Brain microvascular endothelial cell (primary cell): ENCODE measurements around the gene GNB1L.
A peak's percentile ranks its signal among the peaks of the same experiment; 100 is the strongest.

Experiments used
- DNase-seq: peaks from one replicate; pipeline ENCODE4 v3.0.0-alpha.2; 2020
- H3K27ac ChIP-seq: fragments of 250-450 bp; sonication (Bioruptor Pico); 2 replicates; pipeline ENCODE4 v1.5.1; 2020; ENCODE audit warnings: mild to moderate bottlenecking, moderate library complexity
- H3K27me3 ChIP-seq: fragments of 250-450 bp; sonication (Bioruptor Pico); replicated peaks from 2 replicates; pipeline ENCODE4 v1.5.1; 2020; ENCODE audit warnings: mild to moderate bottlenecking
- H3K36me3 ChIP-seq: fragments of 250-450 bp; sonication (Bioruptor Pico); replicated peaks from 2 replicates; pipeline ENCODE4 v1.5.1; 2020; ENCODE audit warnings: mild to moderate bottlenecking
- H3K4me3 ChIP-seq: 2 replicates; pipeline ENCODE4 v1.5.1; 2011; ENCODE audit warnings: low read depth, mild to moderate bottlenecking, control low read depth, low read length, moderate library complexity
- in situ Hi-C: cut with HindIII; loops from 2 replicates; pipeline ENCODE4 v1.10.0; 2017; ENCODE audit warnings: low sequenced_read_pairs, low pct_ligation_motif_present
- TF ChIP-seq, protein P1 (sequence below): IDR thresholded peaks from 2 replicates; pipeline ENCODE4 v1.5.1; 2011; ENCODE audit warnings: low read depth, mild to moderate bottlenecking, moderate library complexity, low read length, control low read depth, inconsistent platforms; ENCODE audit errors: missing control alignments

Gene GNB1L

GRCh38 chr22:19896665-19897355 lies 42.1 kb upstream of the GNB1L start:
- Histone ChIP-seq H3K4me3 (no peak overlapping the region), H3K36me3 (peaks cover 3% of the 10 kb centered on the region), H3K27me3 (no peaks in the 10 kb centered on the region), H3K27ac (no peak overlapping the region)
- in situ Hi-C loops, result no loop called here
- TF ChIP-seq, protein P1, sequence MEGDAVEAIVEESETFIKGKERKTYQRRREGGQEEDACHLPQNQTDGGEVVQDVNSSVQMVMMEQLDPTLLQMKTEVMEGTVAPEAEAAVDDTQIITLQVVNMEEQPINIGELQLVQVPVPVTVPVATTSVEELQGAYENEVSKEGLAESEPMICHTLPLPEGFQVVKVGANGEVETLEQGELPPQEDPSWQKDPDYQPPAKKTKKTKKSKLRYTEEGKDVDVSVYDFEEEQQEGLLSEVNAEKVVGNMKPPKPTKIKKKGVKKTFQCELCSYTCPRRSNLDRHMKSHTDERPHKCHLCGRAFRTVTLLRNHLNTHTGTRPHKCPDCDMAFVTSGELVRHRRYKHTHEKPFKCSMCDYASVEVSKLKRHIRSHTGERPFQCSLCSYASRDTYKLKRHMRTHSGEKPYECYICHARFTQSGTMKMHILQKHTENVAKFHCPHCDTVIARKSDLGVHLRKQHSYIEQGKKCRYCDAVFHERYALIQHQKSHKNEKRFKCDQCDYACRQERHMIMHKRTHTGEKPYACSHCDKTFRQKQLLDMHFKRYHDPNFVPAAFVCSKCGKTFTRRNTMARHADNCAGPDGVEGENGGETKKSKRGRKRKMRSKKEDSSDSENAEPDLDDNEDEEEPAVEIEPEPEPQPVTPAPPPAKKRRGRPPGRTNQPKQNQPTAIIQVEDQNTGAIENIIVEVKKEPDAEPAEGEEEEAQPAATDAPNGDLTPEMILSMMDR, result no peak
- DNase-seq, result no peak

DNA sequence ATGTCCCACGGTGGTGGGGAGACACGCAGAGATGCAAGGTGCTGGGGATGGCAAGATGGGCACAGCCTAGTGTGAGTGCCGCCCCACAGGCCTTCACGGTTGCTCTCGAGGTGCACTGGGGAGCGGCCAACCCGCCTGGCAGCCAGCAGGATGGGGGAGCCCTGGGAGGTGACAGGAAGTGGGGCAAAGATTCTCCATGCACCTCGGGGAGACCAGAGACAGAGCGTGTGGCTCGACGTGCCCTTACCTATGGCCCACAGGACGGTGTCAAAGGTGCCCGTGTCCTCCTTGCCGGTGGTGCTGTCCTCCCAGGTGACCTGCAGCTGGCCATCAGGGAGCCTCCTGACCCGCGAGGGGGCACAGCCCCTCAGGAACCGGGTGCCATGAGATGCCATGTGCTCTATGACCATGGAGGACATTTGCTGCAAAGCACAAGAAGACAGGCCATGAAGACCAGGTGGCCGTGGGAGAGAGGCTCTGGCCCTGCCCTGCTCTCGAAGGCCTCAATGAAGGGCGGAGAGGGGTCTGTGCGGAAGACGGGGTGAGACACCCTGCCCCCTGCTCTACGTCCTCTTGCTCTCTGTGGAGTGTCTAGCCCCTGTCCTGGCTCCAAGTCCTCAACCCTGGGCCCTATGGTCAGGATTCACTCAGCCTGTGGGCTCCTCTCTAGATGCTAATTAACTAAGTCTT lies 40.6 kb upstream of the GNB1L start:
- in situ Hi-C loops, result no loop called here
- TF ChIP-seq, protein P1, result no peak
- H3K4me3 ChIP-seq, result no peak overlapping the region
- peaks cover 3% of the 10 kb centered on the region for H3K36me3 ChIP-seq
- no peaks in the 10 kb centered on the region for H3K27me3 ChIP-seq
- no peak overlapping the region for H3K27ac ChIP-seq
- DNase-seq, result no peak

DNA sequence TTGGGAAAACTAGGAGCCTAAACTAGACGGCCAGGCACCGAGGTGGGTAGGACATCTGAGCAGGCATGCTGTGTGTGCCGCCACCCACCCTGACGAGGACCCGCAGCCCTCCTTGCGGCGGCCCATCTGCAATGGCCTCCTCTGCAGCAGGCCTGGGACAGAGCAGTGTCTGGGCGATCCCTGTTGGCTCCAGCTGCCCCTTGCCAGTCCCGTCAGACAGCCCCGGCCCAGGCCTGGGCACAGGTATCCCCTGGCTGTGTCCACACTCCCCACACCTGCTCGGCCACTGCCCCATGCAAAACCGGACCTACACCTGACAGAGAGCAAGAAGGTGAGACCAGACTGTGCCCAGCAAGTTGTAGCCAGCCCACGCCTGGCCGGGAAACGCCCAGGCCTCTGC lies 38.7 kb upstream of the GNB1L start:
- TF ChIP-seq, protein P1, result no peak
- Histone ChIP-seq H3K27me3 (no peaks in the 10 kb centered on the region), H3K27ac (no peak overlapping the region), H3K36me3 (peaks cover 3% of the 10 kb centered on the region), H3K4me3 (no peak overlapping the region)
- in situ Hi-C loops, result no loop called here
- no peak for DNase-seq

GRCh38 chr22:19892925-19893324 lies 38.3 kb upstream of the GNB1L start:
- TF ChIP-seq, protein P1, result no peak
- in situ Hi-C loops, result no loop called here
- Histone ChIP-seq H3K27ac (no peak overlapping the region), H3K27me3 (no peaks in the 10 kb centered on the region), H3K36me3 (peaks cover 3% of the 10 kb centered on the region), H3K4me3 (no peak overlapping the region)
- no peak for DNase-seq

DNA sequence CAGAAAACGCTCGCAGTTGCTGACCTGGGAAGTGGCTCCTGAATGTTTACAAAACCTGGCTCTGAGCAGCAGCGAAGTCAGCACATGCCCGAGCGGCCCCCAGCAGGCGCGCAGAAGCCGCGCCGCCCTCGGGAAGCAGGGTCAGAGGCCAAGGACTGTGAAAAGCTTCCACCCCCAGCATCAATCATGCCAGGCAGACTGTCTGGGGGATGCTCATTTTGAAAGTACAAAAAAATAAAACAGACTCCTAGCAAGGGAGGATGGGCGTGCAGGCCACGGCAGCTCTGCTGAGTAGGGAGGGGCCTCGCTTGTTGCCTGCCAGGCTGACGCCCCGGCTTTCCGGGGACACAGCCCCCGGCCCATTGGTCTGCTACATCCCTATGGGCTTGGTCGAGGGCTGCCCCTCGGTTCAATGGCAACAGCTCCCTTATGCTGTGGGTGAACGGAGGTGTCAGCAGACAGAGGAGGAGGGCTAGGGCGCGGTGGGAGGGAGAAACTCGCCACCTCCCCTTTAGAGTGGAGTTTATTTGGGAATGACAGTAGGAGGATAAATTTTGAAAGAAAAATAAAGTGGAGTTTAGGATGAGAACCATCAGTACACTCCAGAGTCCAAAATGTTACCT lies 37.7 kb upstream of the GNB1L start:
- Histone ChIP-seq H3K27ac (peak overlapping the region; percentile 73), H3K36me3 (peaks cover 3% of the 10 kb centered on the region), H3K4me3 (no peak overlapping the region), H3K27me3 (no peaks in the 10 kb centered on the region)
- DNase-seq, result peak; percentile 22
- in situ Hi-C loops, result no loop called here
- TF ChIP-seq, protein P1, result no peak
